ENCODE results near the gene ERC2. TPM values are rescaled to one million over a fixed set of nuclear protein-coding genes. Genes with fewer than 3 reads are reported as not detected.

Gene ERC2
- total RNA-seq, 2 experiments from 2014 or later: not detected

DNA sequence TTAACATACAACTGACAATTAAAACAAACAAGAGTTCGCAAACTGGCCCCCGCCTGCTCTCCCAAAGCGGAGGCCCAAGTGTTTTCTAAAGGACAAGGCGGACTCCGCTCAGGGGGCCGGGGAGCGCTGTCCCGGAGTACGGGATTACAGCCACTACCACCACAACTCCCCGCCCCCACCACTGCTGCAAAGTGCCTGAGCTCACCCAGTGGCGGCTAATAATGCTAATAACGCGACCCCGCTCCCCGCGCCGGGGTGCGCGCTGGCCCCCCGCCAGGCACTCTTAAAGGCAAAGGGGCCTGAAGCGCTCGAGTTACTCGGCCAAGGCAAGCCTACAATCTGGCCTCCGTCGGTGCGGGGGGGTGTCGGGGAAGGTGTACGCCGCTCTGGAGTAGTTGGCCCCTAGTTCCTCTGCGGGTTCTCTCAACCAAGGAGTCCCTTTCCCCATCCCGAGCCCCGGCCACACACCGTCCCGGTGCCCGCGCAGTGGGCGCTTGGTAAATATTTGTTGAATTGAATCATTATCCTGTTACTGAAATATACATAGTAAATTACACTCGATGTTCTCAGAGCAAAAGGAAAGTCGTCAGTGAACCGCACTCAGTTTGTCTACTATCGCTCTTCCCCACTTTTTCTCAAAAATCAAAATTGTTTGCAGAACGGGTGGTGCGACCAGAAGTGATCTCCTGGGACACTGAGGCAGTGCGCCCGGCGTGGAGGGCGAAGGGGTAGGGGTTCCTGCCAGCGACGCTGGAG is 982.0 kb downstream of the ERC2 start:
- intact Hi-C loops (cut with micrococcal nuclease): loop anchor here (5.0 to 10.0 kb wide), 2 partner anchors 239 to 816 kb away; no protein-coding TSS in a partner anchor
- no peak for DNase-seq
- Mint-ChIP-seq H3K27ac (no peak overlapping the region), H3K4me3 (peak overlapping the region; percentile 12), H3K4me1 (ENCODE audit: low read depth) (peaks cover 17% of the 10 kb centered on the region), H3K36me3 (no peaks in the 10 kb centered on the region), H3K27me3 (peaks cover 72% of the 10 kb centered on the region), H3K9me3 (no peaks in the 10 kb centered on the region)
- CTCF ChIA-PET: no interaction called here
- POLR2A ChIA-PET: no interaction called here

DNA sequence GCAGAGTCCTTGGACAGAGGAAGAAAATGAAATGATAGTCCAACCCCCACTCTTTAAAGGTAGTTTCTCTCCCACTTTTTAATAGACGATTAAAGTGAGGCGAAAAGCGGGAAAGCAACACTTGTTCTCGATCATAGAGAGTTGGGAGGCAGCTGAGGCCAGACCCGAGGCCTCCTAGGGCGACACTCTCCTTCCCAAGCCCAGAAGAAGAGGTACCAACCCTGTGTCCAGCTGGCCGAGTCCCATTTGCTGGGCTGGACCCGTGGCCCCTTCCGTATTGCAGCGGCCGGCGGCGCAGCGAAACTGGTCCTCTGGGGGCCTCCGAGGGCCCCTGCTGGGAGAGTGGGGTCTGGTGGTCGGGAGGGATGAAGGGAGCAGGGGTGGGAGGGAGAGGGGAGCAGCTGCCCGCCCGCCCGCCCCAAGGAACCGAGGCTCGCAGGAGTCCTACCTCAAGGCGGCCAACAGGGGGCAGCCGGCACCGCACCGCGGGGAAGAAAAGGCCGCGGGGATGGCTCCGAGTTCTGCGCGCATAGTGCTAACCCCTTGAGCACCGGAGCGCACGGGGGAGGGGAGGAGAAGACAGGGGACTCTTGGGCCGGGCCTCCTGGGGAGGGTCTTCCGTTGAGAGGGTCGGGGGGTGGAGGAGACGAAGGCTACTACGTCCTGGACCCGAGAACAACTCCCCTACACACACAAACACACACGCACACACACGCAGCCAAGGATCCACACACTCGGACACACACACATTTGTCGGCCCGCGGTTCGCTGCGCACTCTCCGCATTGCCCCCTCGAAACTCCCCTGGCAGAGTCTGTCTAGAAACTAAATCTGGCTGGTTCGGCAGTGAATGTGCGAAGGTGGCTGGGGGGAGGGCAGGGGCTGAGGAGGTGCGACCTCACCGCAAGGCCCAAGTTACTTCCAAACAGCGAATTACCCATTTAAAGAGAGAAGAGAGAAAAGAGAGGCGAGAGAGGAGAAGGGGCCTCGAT is 983.2 kb downstream of the ERC2 start:
- Mint-ChIP-seq H3K36me3 (peaks cover 2% of the 10 kb centered on the region), H3K9me3 (no peaks in the 10 kb centered on the region), H3K27me3 (peaks cover 77% of the 10 kb centered on the region), H3K4me1 (ENCODE audit: low read depth) (peaks cover 17% of the 10 kb centered on the region), H3K27ac (no peak overlapping the region), H3K4me3 (no peak overlapping the region)
- ChIA-PET CTCF (interaction anchor here (0.6 kb wide), 2 partner anchors 9 to 237 kb away, joined by 3 read pairs; no protein-coding TSS in a partner anchor), POLR2A (no interaction called here)
- peak; percentile 59 for DNase-seq
- intact Hi-C loops (cut with micrococcal nuclease): loop anchor here (2.0 to 10.0 kb wide), 3 partner anchors 240 to 817 kb away; no protein-coding TSS in a partner anchor

DNA sequence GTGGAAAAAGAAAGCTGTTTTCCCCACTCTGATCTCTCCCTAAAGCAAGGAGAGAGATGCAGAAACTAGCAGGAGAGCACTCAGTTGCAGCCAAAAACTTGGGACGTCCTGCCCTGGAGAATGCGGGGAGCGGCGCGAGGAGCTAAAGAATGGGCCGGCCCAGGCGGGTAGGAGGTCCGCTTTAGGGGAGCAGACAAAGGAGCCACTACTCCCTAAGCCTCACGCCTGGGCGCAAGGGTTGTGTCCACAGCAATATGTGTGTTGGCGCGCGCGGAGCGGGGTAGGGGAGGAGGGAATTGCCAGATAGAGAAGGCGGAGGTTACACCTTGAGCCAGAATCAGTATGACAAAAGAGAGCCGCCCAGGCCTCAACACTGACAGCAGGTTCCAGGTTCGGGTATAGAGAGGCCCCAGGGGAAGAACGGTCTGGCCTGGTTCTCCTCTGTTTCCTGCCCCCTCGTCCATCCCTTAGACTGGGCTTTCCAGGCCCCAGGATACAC is 984.0 kb downstream of the ERC2 start:
- ChIA-PET POLR2A (no interaction called here), CTCF (interaction anchor here (0.6 kb wide), 1 partner anchor 10 kb away, joined by 3 read pairs; no protein-coding TSS in a partner anchor)
- Mint-ChIP-seq H3K9me3 (no peaks in the 10 kb centered on the region), H3K36me3 (peaks cover 2% of the 10 kb centered on the region), H3K4me3 (no peak overlapping the region), H3K27me3 (peaks cover 78% of the 10 kb centered on the region), H3K27ac (no peak overlapping the region), H3K4me1 (ENCODE audit: low read depth) (peaks cover 14% of the 10 kb centered on the region)
- intact Hi-C loops (cut with micrococcal nuclease): loop anchor here (2.0 to 10.0 kb wide), 2 partner anchors 241 to 767 kb away; no protein-coding TSS in a partner anchor
- DNase-seq: no peak

GRCh38 chr3:55483196-55484095 is 984.8 kb downstream of the ERC2 start:
- CTCF ChIA-PET: no interaction called here
- POLR2A ChIA-PET: no interaction called here
- peaks cover 72% of the 10 kb centered on the region for H3K27me3 Mint-ChIP-seq
- no peaks in the 10 kb centered on the region for H3K9me3 Mint-ChIP-seq
- intact Hi-C loops (cut with micrococcal nuclease): loop anchor here (2.0 to 10.0 kb wide), 2 partner anchors 241 to 767 kb away; no protein-coding TSS in a partner anchor
- no peak for DNase-seq
- peaks cover 11% of the 10 kb centered on the region for H3K4me1 Mint-ChIP-seq (ENCODE audit: low read depth)
- H3K4me3 Mint-ChIP-seq: no peak overlapping the region
- peaks cover 2% of the 10 kb centered on the region for H3K36me3 Mint-ChIP-seq
- no peak overlapping the region for H3K27ac Mint-ChIP-seq

DNA sequence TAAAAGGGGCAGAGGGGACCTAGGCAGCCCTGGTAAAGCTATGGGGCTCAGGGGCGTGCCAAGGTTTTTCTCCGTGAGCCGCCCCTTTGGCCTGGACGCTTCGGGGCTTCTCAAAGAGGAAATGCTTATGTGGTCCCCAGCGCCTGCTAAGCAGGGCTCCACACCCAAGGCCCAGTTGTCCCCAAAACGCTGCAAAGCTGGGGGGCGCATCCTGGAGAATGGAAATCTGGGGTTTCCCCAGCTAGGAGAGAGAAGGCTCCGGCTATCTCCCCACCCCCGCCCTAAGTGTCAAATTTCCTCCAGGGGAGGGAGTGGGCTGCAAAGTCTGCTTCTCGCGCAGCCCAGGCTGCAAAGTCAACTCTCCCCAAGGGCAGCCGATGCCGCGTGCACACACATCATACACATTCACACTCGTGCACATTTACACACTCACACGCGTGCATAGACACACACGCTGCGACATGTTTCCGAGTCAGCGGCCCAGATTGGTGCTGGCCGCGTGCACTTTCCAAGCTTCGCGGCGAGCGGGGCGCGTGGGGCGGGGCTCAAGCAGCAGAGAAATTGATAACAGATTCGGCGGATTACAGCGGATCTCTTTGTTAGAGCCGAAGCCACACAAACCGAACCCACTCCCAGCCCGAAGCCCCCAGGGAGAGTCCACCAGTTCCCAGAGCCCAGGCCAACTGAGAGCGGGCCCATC is 985.6 kb downstream of the ERC2 start:
- Mint-ChIP-seq H3K4me1 (ENCODE audit: low read depth) (peaks cover 10% of the 10 kb centered on the region), H3K27me3 (peaks cover 70% of the 10 kb centered on the region), H3K4me3 (no peak overlapping the region), H3K36me3 (peaks cover 2% of the 10 kb centered on the region), H3K27ac (no peak overlapping the region), H3K9me3 (no peaks in the 10 kb centered on the region)
- CTCF ChIA-PET: no interaction called here
- POLR2A ChIA-PET: no interaction called here
- intact Hi-C loops (cut with micrococcal nuclease): loop anchor here (10.0 kb wide), 1 partner anchor 242 kb away; no protein-coding TSS in a partner anchor
- no peak for DNase-seq

- ChIA-PET CTCF (no interaction called here), POLR2A (no interaction called here)
- Mint-ChIP-seq H3K27ac (no peak overlapping the region), H3K36me3 (peaks cover 2% of the 10 kb centered on the region), H3K4me1 (ENCODE audit: low read depth) (peaks cover 10% of the 10 kb centered on the region), H3K4me3 (no peak overlapping the region), H3K27me3 (peaks cover 64% of the 10 kb centered on the region), H3K9me3 (no peaks in the 10 kb centered on the region)
- intact Hi-C loops (cut with micrococcal nuclease): loop anchor here (10.0 kb wide), 1 partner anchor 243 kb away; no protein-coding TSS in a partner anchor
- DNase-seq: no peak
These were observed 986.3 kb downstream of the ERC2 start for GRCh38 chr3:55481744-55482495.

DNA sequence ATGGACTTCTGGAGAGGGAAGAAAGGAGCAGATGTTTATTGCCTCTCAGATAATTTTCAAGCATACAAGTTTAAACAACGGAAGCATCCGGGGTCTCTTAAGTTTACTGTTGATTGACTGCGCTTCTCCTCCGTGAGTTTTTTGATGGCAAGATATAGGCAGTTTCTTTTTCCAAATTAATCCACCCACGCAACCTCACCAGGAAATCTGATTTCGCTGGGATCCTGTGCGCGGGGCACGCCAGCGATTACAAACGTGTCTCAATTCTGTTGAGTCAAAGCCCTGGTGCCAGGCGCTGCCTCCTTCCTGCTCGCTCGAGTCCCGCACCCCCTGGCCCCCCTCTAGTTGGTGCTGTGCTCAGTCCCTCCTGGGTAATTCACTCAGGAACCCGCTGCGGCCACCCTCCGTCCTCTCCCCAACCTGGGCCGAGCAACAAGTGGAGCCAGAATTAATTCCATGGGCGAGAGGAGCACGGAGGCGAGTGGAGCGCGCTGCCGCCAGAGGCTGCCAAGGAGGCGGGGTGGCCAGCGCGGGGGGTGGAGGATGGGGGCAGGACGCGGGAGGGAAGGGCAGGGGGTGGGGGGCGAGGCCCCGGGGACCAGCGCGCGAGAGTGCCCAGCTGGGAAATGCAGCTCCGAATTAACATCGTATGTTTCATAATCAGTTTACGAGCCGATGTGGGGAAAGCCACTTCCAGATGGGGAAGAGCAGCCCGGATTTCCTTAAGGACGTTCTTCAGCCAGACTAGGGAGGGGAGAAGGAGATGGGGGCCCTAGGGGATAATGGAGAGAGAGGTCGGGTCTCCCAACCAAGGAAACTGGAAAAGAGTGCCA is 987.1 kb downstream of the ERC2 start:
- H3K36me3 Mint-ChIP-seq: peaks cover 2% of the 10 kb centered on the region
- no peak overlapping the region for H3K27ac Mint-ChIP-seq
- H3K27me3 Mint-ChIP-seq: peaks cover 60% of the 10 kb centered on the region
- intact Hi-C loops (cut with micrococcal nuclease): loop anchor here (10.0 kb wide), 1 partner anchor 244 kb away; no protein-coding TSS in a partner anchor
- H3K4me3 Mint-ChIP-seq: no peak overlapping the region
- CTCF ChIA-PET: no interaction called here
- no peaks in the 10 kb centered on the region for H3K9me3 Mint-ChIP-seq
- POLR2A ChIA-PET: no interaction called here
- no peak for DNase-seq
- peaks cover 5% of the 10 kb centered on the region for H3K4me1 Mint-ChIP-seq (ENCODE audit: low read depth)

- peaks cover 30% of the 10 kb centered on the region for H3K27me3 Mint-ChIP-seq
- DNase-seq: no peak
- H3K9me3 Mint-ChIP-seq: no peaks in the 10 kb centered on the region
These were observed 990.7 kb downstream of the ERC2 start for GRCh38 chr3:55477306-55478303.

DNA sequence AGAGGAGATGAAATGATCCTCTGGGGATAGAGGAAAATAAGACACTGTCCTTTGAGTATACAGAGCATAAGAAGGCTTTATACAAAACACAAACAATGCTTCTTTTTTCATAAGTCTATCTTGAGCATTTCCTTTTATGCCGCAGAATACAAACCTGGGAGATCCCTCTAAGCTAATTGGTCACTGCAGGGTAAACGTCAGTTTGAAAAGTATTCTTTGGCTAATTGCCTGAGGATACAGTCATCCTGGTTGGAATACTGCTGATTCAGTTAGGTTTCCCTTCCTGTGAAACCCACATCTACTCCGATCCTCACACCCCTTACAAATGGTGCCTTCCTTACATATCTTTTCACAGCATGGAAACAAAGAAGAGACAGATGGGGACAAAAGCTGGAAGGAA is 991.8 kb downstream of the ERC2 start:
- CTCF ChIA-PET: no interaction called here

More at GRCh38 chr3:55477306-55478303, 990.7 kb downstream of the ERC2 start:
- Mint-ChIP-seq H3K27ac (no peak overlapping the region), H3K4me1 (ENCODE audit: low read depth) (no peaks in the 10 kb centered on the region), H3K4me3 (no peak overlapping the region), H3K36me3 (peaks cover 2% of the 10 kb centered on the region)
- ChIA-PET CTCF (no interaction called here), POLR2A (no interaction called here)
- intact Hi-C loops (cut with micrococcal nuclease): no loop called here

More for the DNA sequence above, 991.8 kb downstream of the ERC2 start:
- DNase-seq: no peak
- Mint-ChIP-seq H3K27me3 (peaks cover 29% of the 10 kb centered on the region), H3K9me3 (no peaks in the 10 kb centered on the region), H3K4me3 (no peak overlapping the region), H3K27ac (no peak overlapping the region), H3K36me3 (peaks cover 2% of the 10 kb centered on the region), H3K4me1 (ENCODE audit: low read depth) (no peaks in the 10 kb centered on the region)
- intact Hi-C loops (cut with micrococcal nuclease): no loop called here
- POLR2A ChIA-PET: no interaction called here
